Small intestine (tissue), 7 donors: ENCODE measurements around the gene GPBAR1. TPM values are rescaled to one million over a fixed set of nuclear protein-coding genes. Genes with fewer than 3 reads are reported as not detected.
A peak's percentile ranks its signal among the peaks of the same experiment; 100 is the strongest.

Source experiments
- DNase-seq, 2 donors: peaks; one replicate each; pipeline versions ENCODE4 v3.0.0 to v3.0.0-alpha.2; 2013
- FAIRE-seq: peaks from 2 replicates; lab custom pipeline; 2012; peaks lifted over from hg19 to GRCh38; lab: Jason Lieb, UNC
- H3K27ac ChIP-seq, 3 donors: one replicate each; pipeline ENCODE4 v1.5.1; 2013; ENCODE audit warnings: low read length in 2 of 3, mild to moderate bottlenecking in 2 of 3, control low read depth in 1 of 3, inconsistent platforms in 1 of 3, low read depth in 1 of 3, moderate library complexity in 1 of 3
- H3K27me3 ChIP-seq, 3 donors: one replicate each; pipeline ENCODE4 v1.6.1; 2013; ENCODE audit warnings: low read length in 3 of 3, inconsistent platforms in 1 of 3; ENCODE audit not compliant: control insufficient read depth in 3 of 3, insufficient read depth in 3 of 3
- H3K36me3 ChIP-seq, 3 donors: one replicate each; pipeline ENCODE4 v1.6.1; 2013; ENCODE audit warnings: low read length in 3 of 3, inconsistent platforms in 1 of 3, low read depth in 1 of 3, mild to moderate bottlenecking in 1 of 3, moderate library complexity in 1 of 3; ENCODE audit not compliant: control insufficient read depth in 3 of 3, insufficient read depth in 2 of 3
- H3K4me1 ChIP-seq, 3 donors: one replicate each; pipeline ENCODE4 v1.6.1; 2013; ENCODE audit warnings: low read length in 2 of 3, inconsistent platforms in 1 of 3, low read depth in 1 of 3, mild to moderate bottlenecking in 1 of 3, moderate library complexity in 1 of 3; ENCODE audit not compliant: control insufficient read depth in 3 of 3, insufficient read depth in 2 of 3
- H3K4me3 ChIP-seq, 3 donors: one replicate each; pipeline ENCODE4 v1.5.1; 2013; ENCODE audit warnings: low read length in 3 of 3, control low read depth in 1 of 3, inconsistent platforms in 1 of 3, low read depth in 1 of 3, mild to moderate bottlenecking in 1 of 3, moderate library complexity in 1 of 3
- H3K9me3 ChIP-seq, 2 donors: one replicate each; pipeline ENCODE4 v1.6.1; 2013; ENCODE audit warnings: low read depth in 1 of 2, low read length in 1 of 2; ENCODE audit not compliant: control insufficient read depth in 2 of 2, insufficient read depth in 1 of 2
- WGBS, 3 donors: extraction: QIAGEN DNeasy Blood & Tissue Kit; methylation state at CpG; one replicate each; pipeline ENCODE4 v1.1.7; 2013; 5-methylcytosine and 5-hydroxymethylcytosine counted together
- polyA plus RNA-seq, 4 donors: library from polyadenylated mRNA; stranded (reverse) in 3 of 4; unstranded in 1 of 4; fragments of 200-250 nt in 3 of 4; fragments of 120-200 nt in 1 of 4; gene quantifications; one replicate each; pipeline versions ENCODE4 v1.2.1 to v1.2.3, GENCODE V29; 2013
- donor health status: healthy with polysubstance abuse.
- donor health status: control.
- donor health status: control.
- donor health status: Bipolar disorder and iron deficiency.
- donor health status: healthy.

Gene GPBAR1
- polyA plus RNA-seq, 4 donors, result 1.3 to 3.9 (median 1.6) TPM

DNA sequence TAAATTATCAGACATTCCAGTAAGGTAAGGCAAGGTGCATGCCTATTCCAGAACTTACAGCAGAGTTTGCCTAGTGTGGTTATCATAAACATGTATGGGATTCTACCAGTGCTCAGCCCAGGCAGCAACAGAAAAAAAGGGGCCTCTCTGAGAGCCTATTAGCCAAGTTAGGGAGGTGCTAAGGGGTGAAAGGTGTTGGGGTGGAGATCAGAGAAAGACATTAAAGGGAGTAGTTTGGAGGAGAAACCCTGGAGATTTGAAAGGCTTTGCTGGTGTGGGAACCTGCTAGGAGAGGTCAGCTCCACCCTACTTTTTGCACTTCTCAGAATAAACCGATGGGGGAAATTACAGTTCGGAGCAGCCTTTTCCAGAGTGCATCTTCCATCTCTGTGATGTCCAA, 40.9 kb upstream of the GPBAR1 start:
- 47 to 65% (median 55%) methylated on average over 2 of the region's 2 CpGs for WGBS, 3 donors
- H3K27me3 ChIP-seq, result no peaks in the 10 kb centered on the region
- H3K9me3 ChIP-seq, result no peaks in the 10 kb centered on the region
- DNase-seq, result no peak
- peaks cover 0 to 6% (median 2%) of the 10 kb centered on the region in 3 donors for H3K36me3 ChIP-seq
- no peak for FAIRE-seq
- H3K4me1 ChIP-seq, result peaks cover 6 to 42% (median 24%) of the 10 kb centered on the region in 3 donors
- peak overlapping the region in 2 of 3 donors; percentile 1 to 36 for H3K27ac ChIP-seq
- no peak overlapping the region for H3K4me3 ChIP-seq

DNA sequence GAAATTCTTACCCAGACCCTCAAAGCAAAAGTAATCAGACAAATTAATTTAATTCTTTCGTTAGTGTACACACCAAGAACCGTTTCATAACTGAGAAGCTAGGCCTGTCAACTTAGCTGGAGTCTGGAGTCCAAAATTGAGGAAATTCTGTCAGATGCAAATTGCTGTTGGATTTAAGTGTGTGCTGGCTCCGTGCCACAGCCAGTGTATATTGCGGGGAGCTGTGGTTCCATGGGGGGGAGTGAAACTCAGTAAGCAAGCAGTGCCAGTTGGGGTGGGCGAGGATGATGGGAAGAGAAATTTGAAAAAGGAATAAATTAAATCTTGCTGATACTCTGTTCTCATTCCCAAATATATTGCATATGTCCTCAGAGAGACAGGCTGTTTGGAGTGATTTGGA, 39.8 kb upstream of the GPBAR1 start:
- peak overlapping the region in 1 of 3 donors; percentile 7 for H3K27ac ChIP-seq
- no peak for FAIRE-seq
- no peak for DNase-seq
- H3K27me3 ChIP-seq, result no peaks in the 10 kb centered on the region
- 52 to 67% (median 55%) methylated on average over 5 of the region's 5 CpGs for WGBS, 3 donors
- no peaks in the 10 kb centered on the region for H3K9me3 ChIP-seq
- H3K4me1 ChIP-seq, result peaks cover 6 to 41% (median 24%) of the 10 kb centered on the region in 3 donors
- H3K36me3 ChIP-seq, result peaks cover 5 to 7% (median 5%) of the 10 kb centered on the region in 3 donors
- H3K4me3 ChIP-seq, result peak overlapping the region in 1 of 3 donors; percentile 16

DNA sequence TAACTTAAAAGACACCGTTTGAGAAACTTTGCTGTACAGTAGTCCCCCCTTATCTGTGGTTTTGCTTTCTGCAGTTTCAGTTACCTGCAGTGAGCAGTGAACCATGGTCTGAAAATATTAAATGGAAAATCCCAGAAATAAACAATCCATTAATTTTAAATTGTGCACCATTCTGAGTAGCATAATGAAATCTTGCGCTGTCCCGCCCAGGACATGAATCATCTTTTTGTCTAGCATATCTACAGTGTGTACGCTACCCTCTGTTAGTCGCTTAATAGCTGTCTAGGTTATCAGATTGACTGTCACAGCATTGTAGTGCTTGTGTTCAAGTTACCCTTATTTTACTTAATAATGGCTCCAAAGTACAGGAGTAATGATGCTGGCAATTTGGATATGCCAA, 37.8 kb upstream of the GPBAR1 start:
- Histone ChIP-seq H3K36me3 (peaks cover 5 to 18% (median 12%) of the 10 kb centered on the region in 3 donors), H3K4me1 (peaks cover 3 to 36% (median 24%) of the 10 kb centered on the region in 3 donors), H3K27ac (peak overlapping the region in 1 of 3 donors; percentile 40), H3K4me3 (no peak overlapping the region), H3K9me3 (no peaks in the 10 kb centered on the region), H3K27me3 (no peaks in the 10 kb centered on the region)
- no peak for FAIRE-seq
- peak in 1 of 2 donors; percentile 18 for DNase-seq
- 28 to 50% (median 30%) methylated on average over 5 of the region's 5 CpGs for WGBS, 3 donors

DNA sequence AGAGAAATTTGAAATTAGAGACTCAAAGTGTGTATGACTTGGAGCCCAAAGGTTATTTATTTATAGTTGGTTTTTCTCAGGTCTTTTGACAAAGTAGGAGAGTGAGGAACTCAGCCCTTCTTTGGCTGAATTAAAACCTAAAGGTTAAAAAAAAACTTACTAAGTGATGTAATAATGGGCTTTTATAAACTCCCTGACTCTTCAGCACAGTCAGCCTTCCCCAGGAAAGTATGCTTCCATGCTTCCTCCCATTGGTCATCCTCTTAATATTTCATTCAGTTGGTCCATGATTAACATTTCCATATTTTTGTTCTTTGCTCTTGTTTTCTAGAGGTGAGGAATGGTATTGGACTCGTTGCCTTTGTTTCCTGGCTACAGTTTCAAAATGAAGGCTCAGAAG, 36.6 kb upstream of the GPBAR1 start:
- H3K27me3 ChIP-seq, result no peaks in the 10 kb centered on the region
- peaks cover 3 to 34% (median 25%) of the 10 kb centered on the region in 3 donors for H3K4me1 ChIP-seq
- H3K4me3 ChIP-seq, result no peak overlapping the region
- no peaks in the 10 kb centered on the region for H3K9me3 ChIP-seq
- 61 to 70% (median 64%) methylated on average over 1 of the region's 1 CpG for WGBS, 3 donors
- peaks cover 5 to 22% (median 16%) of the 10 kb centered on the region in 3 donors for H3K36me3 ChIP-seq
- FAIRE-seq (no peak), DNase-seq (no peak)
- H3K27ac ChIP-seq, result no peak overlapping the region

DNA sequence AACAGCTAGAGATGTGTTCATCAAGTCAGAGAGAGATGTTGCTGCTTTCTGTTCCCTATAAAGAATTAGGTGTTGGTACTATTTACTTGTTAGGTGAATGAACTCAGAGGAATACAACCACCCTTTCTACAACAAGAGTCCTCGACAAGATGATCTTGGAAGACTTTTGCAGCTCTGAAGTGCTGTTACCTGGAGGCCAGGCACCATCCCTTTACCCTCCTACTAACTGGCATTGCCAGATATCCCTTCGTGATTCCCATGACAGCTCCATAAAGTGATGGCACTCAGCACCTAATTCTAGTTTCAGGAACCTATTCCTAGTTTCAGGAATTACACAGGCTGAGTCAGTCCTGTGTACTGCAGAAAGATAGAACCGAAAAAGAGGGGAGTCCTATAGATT, 33.9 kb upstream of the GPBAR1 start:
- Histone ChIP-seq H3K9me3 (no peaks in the 10 kb centered on the region), H3K27ac (no peak overlapping the region), H3K27me3 (no peaks in the 10 kb centered on the region), H3K4me3 (no peak overlapping the region), H3K4me1 (peaks cover 13 to 41% (median 26%) of the 10 kb centered on the region in 3 donors), H3K36me3 (peaks cover 5 to 36% (median 20%) of the 10 kb centered on the region in 3 donors)
- FAIRE-seq (no peak), DNase-seq (no peak)
- 81 to 87% (median 83%) methylated on average over 3 of the region's 3 CpGs for WGBS, 3 donors

DNA sequence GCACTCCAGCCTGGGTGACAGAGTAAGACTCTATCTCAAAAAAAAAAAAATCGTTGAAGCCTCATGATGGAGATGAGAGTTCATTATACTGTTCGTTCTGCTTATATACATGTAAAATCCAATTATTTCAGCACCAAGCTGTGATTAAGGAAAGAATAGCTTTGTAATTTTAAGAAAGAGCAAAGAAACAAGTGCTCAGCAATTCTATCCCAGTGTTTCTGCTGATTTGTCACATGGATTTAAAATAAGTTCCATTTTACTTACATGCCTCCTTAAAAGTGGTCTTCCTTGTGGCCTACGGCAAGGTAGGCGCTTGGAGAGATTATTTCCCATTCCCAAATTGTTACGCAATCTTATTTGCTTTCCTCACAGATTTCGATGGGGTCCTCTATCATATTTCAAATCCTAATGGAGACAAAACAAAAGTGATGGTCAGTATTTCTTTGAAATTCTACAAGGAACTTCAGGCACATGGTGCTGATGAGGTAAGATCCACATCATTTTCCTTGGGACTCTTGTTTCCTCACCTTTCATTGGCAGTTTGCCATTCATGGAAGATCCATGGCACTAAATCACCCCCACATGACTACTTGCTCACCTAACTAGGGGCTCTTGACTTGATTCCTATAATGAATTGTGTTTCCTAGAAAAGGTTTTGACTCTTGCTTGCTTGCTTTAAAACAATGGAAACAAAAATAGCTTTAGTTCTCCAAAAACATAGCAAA, 32.3 kb upstream of the GPBAR1 start:
- Histone ChIP-seq H3K27me3 (no peaks in the 10 kb centered on the region), H3K4me1 (peaks cover 10 to 28% (median 15%) of the 10 kb centered on the region in 3 donors), H3K36me3 (peaks cover 8 to 49% (median 20%) of the 10 kb centered on the region in 3 donors), H3K9me3 (no peaks in the 10 kb centered on the region), H3K27ac (peak overlapping the region; percentile 34 to 84 (median 79)), H3K4me3 (no peak overlapping the region)
- 72 to 79% (median 75%) methylated on average over 6 of the region's 6 CpGs for WGBS, 3 donors
- DNase-seq (peak in 1 of 2 donors; percentile 26), FAIRE-seq (no peak)

DNA sequence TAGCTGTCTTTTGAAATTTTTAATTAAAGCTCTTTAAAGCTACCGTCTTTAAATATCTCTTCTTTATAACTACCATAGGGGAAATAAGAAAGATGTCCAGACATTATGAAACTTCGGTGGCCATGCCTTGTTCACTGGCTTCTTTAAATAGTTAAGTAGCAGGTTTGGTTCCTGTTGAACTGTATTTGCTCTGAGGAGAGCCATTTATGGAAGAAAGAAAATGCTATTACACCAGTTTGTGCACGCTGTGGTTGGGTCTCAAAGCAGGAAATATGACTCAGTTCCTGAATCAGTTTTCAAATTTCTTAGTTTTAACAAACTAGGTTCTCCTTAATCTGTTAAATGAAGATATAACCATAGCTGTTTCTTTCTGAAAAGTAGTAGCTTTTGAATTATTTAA, 31.6 kb upstream of the GPBAR1 start:
- Histone ChIP-seq H3K4me3 (no peak overlapping the region), H3K27ac (peak overlapping the region; percentile 38 to 84 (median 59)), H3K36me3 (peaks cover 10 to 53% (median 24%) of the 10 kb centered on the region in 3 donors), H3K9me3 (no peaks in the 10 kb centered on the region), H3K4me1 (peaks cover 10 to 28% (median 15%) of the 10 kb centered on the region in 3 donors), H3K27me3 (no peaks in the 10 kb centered on the region)
- FAIRE-seq, result no peak
- peak in 1 of 2 donors; percentile 44 for DNase-seq
- WGBS, 3 donors, result 25 to 40% (median 31%) methylated on average over 3 of the region's 3 CpGs

DNA sequence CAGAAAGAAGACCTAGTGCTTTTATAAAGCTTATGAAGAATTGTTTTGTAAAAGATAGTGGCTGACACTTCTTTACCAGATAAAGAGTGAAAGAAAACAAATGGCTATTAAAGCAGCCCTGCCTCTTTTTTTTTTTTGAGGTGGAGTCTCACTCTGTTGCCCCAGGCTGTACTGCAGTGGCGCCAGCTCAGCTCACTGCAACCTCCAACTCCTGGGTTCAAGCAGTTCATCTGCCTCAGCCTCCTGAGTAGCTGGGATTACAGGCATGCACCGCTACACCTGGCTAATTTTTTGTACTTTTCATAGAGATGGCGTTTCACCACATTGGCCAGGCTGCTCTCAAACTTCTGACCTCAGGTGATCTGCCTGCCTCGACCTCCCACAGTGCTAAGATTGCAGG, 31.0 kb upstream of the GPBAR1 start:
- Histone ChIP-seq H3K4me3 (no peak overlapping the region), H3K9me3 (no peaks in the 10 kb centered on the region), H3K4me1 (peaks cover 10 to 28% (median 15%) of the 10 kb centered on the region in 3 donors), H3K36me3 (peaks cover 12 to 53% (median 26%) of the 10 kb centered on the region in 3 donors), H3K27ac (peak overlapping the region; percentile 62 to 88 (median 84)), H3K27me3 (no peaks in the 10 kb centered on the region)
- DNase-seq (peak; percentile 32 to 70), FAIRE-seq (no peak)
- WGBS, 3 donors, result 20 to 54% (median 26%) methylated on average over 4 of the region's 4 CpGs
